NT2/D1 (cell line): Measurements from ENCODE around the gene FGFBP1.

ENCODE experiments used
- YY1 ChIP-seq: IDR thresholded peaks from 2 replicates; pipeline ENCODE4 v1.6.1; 2011; ENCODE audit not compliant: insufficient read length, insufficient read depth
- ZNF274 ChIP-seq: IDR thresholded peaks from 2 replicates; pipeline ENCODE4 v1.6.1; 2011; ENCODE audit warnings: mild to moderate bottlenecking, low read depth, low read length

DNA sequence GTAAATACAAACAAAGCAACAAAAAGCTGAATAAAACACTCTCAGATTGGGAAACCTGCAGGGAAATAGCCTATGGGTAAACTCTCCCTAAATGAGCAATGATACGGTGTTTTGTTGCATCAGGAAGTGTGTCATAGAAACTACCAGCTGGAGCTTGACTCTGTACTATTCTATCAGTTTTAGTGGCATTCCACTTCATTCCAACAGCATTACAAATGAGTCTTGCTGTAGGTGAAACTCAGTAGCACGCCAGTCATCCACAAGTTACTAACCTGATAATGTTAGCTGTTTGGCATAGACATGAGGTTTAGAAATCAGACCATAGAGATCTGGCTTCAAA, 24.9 kb downstream of the FGFBP1 start:
- TF ChIP-seq YY1: no peak
- TF ChIP-seq ZNF274: no peak
